Natural killer cell treated with Interleukin-12 subunit alpha and Interleukin-12 subunit beta and Interleukin-15 and Interleukin-18, amount 100 ng/mL, for 72 hours (primary cell): Measurements from ENCODE around the gene OPN1MW3. TPM values are rescaled to one million over a fixed set of nuclear protein-coding genes. Genes with fewer than 3 reads are reported as not detected.

Source experiments
- ATAC-seq, 2 donors: fragments of 150-1000 bp; cut with Tn5 transposase in 1 of 2; sonication (Bioruptor Pico), chemical (Tn5 transposase) in 1 of 2; 2 replicates each; pipeline ENCODE4 v1.10.0; 2021
- DNase-seq: peaks from one replicate; pipeline ENCODE4 v3.0.0; 2022; ENCODE audit warnings: low spot score
- H3K27ac Mint-ChIP-seq, 2 donors: 1 replicate in 1 of 2; 2 replicates in 1 of 2; pipeline ENCODE4 v1.8.0; 2022; ENCODE audit warnings: mixed read lengths in 2 of 2, mild to moderate bottlenecking in 1 of 2, moderate library complexity in 1 of 2
- H3K27me3 Mint-ChIP-seq, 2 donors: 1 replicate in 1 of 2; 2 replicates in 1 of 2; pipeline ENCODE4 v1.8.0; 2022; ENCODE audit warnings: mixed read lengths in 2 of 2
- H3K36me3 Mint-ChIP-seq: one replicate; pipeline ENCODE4 v1.8.0; 2022; ENCODE audit warnings: mixed read lengths
- H3K4me1 Mint-ChIP-seq, 2 donors: 1 replicate in 1 of 2; 2 replicates in 1 of 2; pipeline ENCODE4 v1.8.0; 2022; ENCODE audit warnings: low read depth in 2 of 2, mixed read lengths in 2 of 2, mild to moderate bottlenecking in 1 of 2
- H3K4me3 Mint-ChIP-seq: one replicate; pipeline ENCODE4 v1.8.0; 2022; ENCODE audit warnings: mixed read lengths
- H3K9me3 Mint-ChIP-seq: 2 replicates; pipeline ENCODE4 v1.8.0; 2022; ENCODE audit warnings: mixed read lengths
- total RNA-seq, 2 donors: library from RNA; stranded (reverse); gene quantifications; one replicate each; pipeline ENCODE4 v1.2.3, GENCODE V29; 2022

The OPN1MW3 gene
- total RNA-seq, 2 donors from 2014 or later, result not detected

DNA sequence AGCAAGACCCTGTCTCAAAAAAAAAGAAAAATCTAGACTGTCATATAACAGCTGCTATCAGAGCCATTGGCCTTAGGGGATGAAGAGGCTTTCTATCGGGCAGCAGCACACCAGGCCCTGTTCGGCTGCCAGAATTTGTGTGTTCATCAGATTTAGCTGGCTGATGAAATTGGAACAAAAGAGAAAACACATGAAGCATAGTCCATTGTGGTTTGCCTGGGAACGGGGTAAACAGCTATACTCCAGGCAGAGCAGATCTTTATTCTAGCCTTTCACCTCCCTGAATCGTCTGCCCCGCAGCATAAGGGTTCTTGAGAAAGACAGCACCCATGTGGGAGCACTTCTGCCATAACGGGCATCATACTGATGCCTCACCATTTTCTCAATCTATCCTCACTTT is 49.8 kb downstream of the OPN1MW3 start:
- no peak overlapping the region for H3K4me3 Mint-ChIP-seq
- H3K27me3 Mint-ChIP-seq, result peaks cover 0 to 8% of the 10 kb centered on the region in 2 donors
- ATAC-seq (no peak), DNase-seq (no peak)
- H3K4me1 Mint-ChIP-seq, result peaks cover 30 to 33% of the 10 kb centered on the region in 2 donors
- no peaks in the 10 kb centered on the region for H3K9me3 Mint-ChIP-seq
- no peaks in the 10 kb centered on the region for H3K36me3 Mint-ChIP-seq
- peak overlapping the region; percentile 33 to 71 for H3K27ac Mint-ChIP-seq

DNA sequence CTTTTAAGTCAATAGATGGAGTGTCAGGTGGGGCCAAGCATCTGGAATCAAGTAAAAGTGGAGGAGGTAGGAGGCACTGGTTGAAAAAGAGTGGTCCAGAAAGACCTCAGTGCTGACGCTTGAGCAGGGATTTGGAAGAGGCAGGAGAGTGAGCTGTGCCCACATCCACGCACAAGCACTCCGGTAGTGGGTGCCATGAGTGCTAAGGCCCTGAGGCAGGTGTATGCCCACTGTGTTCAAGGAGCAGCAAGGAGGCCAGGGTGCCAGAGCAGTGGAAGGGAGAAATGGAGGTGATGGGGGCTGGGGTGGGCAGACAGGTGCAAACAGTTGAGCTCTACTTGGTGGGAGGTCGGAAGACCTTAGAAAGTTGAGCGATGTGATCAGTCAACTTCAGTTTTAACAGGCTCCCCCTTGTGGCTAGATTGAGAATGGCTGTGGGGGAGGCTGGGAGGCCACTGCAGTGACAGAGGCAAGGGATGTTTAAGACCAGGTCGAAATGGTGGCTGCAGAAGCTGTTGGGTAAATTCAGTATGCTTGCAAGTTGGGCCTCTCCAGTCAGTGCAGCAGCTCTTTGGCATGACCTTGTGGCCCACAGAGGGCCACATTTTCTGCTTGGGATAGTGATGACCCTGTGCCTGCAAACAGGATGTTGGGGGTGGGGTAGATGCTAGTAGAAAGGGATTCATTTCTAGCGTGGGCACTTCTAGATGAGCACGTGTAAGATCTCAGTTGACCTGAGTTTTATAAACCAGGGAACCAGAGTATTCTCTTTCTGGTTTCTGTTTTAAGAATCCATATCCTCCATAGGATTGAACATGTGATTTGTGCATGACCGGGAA is 50.9 kb downstream of the OPN1MW3 start:
- peak; percentile 67 to 78 for ATAC-seq

DNA sequence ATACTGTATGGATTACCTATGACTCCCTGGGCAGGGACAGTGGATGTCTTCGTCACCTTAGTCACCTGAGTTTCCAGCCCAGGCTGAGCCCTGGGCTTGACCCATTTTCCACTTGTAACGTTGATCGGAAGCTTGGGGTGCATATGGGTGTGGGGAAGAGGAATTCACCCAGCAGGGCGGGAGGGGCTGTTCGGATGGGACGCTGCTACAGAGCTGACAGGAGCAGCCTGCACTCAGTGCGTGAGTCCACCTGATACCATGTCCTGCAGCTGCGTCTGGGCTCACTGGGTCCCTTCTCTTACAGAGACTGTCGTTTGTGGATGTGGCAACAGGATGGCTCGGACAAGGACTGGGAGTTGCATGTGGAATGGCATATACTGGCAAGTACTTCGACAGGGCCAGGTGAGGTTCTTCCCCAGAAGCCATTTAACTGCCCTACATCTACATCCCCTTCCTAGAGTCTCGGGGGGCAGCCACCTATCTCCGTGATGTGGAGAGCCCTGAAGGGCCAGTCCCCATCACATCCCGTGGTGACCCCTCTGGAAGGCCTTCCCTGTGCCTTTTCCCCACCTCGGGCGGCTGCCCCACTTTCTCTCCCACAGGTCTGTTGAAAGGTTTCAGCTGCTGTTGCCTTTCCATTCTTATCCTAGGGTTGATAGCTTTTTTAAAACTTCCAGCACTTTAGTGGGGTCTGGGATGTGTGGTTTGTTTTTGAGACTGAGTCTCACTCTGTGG is 51.8 kb downstream of the OPN1MW3 start:
- H3K9me3 Mint-ChIP-seq, result no peaks in the 10 kb centered on the region

More for the DNA sequence above, 50.9 kb downstream of the OPN1MW3 start:
- H3K27ac Mint-ChIP-seq, result peak overlapping the region; percentile 33 to 71
- peaks cover 41 to 43% of the 10 kb centered on the region in 2 donors for H3K4me1 Mint-ChIP-seq
- no peaks in the 10 kb centered on the region for H3K9me3 Mint-ChIP-seq
- DNase-seq, result peak; percentile 79
- H3K27me3 Mint-ChIP-seq, result peaks cover 0 to 4% of the 10 kb centered on the region in 2 donors
- no peaks in the 10 kb centered on the region for H3K36me3 Mint-ChIP-seq
- peak overlapping the region; percentile 62 for H3K4me3 Mint-ChIP-seq

DNA sequence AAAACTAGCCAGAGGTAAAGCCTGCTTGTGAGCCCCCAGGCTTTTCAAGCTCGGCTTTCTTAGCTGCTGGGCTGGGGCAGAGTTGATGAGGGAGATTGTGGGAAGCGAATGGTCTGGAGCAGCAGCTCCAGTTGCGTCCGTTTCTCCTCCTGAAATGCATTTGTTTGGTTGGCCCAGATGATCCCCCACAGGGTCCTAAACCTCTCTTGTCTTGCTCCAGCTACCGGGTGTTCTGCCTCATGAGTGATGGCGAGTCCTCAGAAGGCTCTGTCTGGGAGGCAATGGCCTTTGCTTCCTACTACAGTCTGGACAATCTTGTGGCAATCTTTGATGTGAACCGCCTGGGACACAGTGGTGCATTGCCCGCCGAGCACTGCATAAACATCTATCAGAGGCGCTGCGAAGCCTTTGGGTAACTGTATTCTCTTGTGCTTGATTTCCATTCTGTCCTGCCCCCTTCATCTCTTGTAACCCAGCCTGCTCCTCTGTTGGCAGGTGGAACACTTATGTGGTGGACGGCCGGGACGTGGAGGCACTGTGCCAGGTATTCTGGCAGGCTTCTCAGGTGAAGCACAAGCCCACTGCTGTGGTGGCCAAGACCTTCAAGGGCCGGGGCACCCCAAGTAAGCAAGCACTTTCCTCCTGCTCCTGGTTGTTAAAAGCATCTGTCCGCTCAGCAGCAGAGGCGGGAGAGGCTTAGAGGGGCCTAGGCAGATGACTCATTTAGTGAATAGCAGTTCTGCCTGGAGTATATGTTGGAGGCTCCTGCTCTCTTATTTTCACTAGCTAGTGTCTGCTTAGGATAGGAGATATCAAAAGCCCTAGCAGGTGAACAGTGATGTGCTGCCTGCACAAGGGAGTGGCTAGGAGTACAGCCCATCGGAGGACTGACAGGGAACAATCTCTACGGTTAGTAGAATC is 53.5 kb downstream of the OPN1MW3 start:
- no peaks in the 10 kb centered on the region for H3K9me3 Mint-ChIP-seq
- H3K27ac Mint-ChIP-seq, result peak overlapping the region in 1 of 2 donors; percentile 31
- no peak for DNase-seq
- ATAC-seq, result peak; percentile 43 to 64
- H3K4me1 Mint-ChIP-seq, result peaks cover 40 to 44% of the 10 kb centered on the region in 2 donors
- no peaks in the 10 kb centered on the region for H3K27me3 Mint-ChIP-seq
- peak overlapping the region; percentile 43 for H3K4me3 Mint-ChIP-seq
- H3K36me3 Mint-ChIP-seq, result no peaks in the 10 kb centered on the region

More for the DNA sequence above, 51.8 kb downstream of the OPN1MW3 start:
- ATAC-seq (no peak), DNase-seq (no peak)
- H3K4me3 Mint-ChIP-seq, result no peak overlapping the region
- no peak overlapping the region for H3K27ac Mint-ChIP-seq
- H3K27me3 Mint-ChIP-seq, result peaks cover 0 to 4% of the 10 kb centered on the region in 2 donors
- no peaks in the 10 kb centered on the region for H3K36me3 Mint-ChIP-seq
- peaks cover 44 to 46% of the 10 kb centered on the region in 2 donors for H3K4me1 Mint-ChIP-seq

DNA sequence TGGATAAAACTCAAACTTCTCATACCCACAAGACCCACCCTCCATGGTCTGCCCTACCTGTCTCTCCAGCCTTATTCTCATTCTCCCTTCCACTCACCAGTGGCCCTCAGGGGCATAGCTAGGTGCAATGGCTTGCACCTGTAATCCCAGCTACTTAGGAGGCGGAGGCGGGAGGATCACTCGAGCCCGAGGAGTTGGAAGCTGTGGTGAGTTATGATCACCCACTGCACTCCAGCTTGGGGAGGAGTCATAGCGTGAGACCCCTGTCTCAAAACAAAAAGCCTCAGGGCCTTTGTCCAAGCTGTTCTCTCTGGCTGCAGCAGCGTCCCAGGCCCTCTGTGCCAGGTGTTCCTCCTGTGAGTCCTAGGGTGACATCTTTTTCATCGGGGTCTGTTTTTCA is 54.7 kb downstream of the OPN1MW3 start:
- H3K9me3 Mint-ChIP-seq, result no peaks in the 10 kb centered on the region
- DNase-seq (no peak), ATAC-seq (no peak)
- H3K36me3 Mint-ChIP-seq, result no peaks in the 10 kb centered on the region
- H3K27ac Mint-ChIP-seq, result peak overlapping the region in 1 of 2 donors; percentile 73
- peaks cover 43 to 44% of the 10 kb centered on the region in 2 donors for H3K4me1 Mint-ChIP-seq
- H3K27me3 Mint-ChIP-seq, result no peaks in the 10 kb centered on the region
- peak overlapping the region; percentile 40 for H3K4me3 Mint-ChIP-seq

DNA sequence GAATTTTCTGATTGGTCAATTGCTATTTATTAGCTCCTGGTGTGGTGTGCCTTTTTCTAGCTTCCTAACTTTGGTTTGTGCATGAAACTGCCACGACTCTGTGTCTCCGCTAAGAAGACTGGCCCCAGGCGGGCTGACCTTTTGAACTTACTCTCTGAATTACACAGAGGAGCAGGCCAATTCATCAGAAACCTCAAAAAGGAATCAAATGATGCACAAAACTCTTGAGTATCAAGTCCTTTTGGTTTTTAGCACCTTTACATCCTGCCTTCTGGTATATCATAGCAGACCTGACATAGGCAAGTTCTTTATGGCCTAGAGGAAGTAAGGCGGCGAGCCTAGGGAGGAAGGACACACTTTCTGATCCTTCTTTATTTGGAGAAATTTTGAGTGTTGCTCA is 55.8 kb downstream of the OPN1MW3 start:
- DNase-seq (no peak), ATAC-seq (peak; percentile 40 to 85)
- H3K4me1 Mint-ChIP-seq, result peaks cover 36 to 41% of the 10 kb centered on the region in 2 donors
- H3K27ac Mint-ChIP-seq, result peak overlapping the region; percentile 67 to 73
- no peaks in the 10 kb centered on the region for H3K36me3 Mint-ChIP-seq
- H3K27me3 Mint-ChIP-seq, result no peaks in the 10 kb centered on the region
- H3K9me3 Mint-ChIP-seq, result no peaks in the 10 kb centered on the region
- peak overlapping the region; percentile 46 for H3K4me3 Mint-ChIP-seq

DNA sequence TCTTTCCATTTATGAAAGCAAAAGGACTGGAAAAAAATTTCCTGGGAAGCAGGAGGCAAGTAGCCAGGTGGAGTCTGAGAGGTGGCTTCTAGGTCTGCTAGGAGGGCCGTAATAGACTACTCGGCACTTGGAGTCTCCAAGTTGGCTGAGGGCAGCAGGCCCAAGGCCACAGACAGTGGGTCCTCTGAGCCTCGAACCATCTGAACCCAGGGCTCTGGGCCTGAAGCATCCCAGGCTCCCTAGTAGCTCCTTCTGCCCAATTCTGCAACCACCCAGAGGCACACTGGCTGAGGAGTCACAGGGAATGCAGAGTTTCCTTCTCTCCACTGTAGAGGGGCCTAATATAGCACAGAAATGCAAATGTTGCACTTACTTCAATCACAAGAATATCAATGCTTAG is 58.0 kb downstream of the OPN1MW3 start:
- Mint-ChIP-seq H3K27ac (no peak overlapping the region), H3K36me3 (no peaks in the 10 kb centered on the region), H3K27me3 (peaks cover 0 to 6% of the 10 kb centered on the region in 2 donors), H3K4me1 (peaks cover 38 to 39% of the 10 kb centered on the region in 2 donors), H3K9me3 (no peaks in the 10 kb centered on the region), H3K4me3 (no peak overlapping the region)
- ATAC-seq (no peak), DNase-seq (no peak)

DNA sequence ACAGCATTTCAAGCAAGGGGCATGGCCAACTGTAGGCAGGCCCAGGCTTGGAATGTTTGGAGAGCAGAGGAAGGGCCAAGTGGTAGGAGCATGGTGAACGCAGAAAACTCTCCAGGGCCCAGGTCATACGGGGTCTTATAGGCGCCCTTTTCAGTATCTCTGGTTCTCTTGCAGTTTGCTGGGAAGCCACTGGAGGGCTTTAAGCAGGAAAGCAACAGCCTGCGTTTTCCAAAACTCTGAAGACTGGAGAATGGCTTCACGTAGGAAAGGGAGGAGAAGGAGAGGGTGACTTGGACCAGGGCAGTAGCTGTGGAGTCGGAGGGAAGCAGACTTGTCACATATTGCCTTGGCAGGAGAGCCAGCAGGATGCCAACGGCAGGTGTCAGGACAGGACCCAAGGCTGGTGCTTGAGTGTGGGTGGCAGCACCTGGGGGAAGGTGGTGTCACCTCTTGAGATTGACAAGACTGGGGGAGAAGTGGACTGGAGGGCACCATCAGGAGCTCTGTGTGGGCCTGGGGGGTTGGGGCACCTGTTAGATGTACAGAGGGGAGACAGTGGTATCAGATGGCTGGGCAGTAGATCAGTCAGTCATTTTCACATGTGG is 60.1 kb downstream of the OPN1MW3 start:
- ATAC-seq (no peak), DNase-seq (no peak)
- Mint-ChIP-seq H3K27me3 (peaks cover 0 to 7% of the 10 kb centered on the region in 2 donors), H3K27ac (peak overlapping the region in 1 of 2 donors; percentile 37), H3K36me3 (no peaks in the 10 kb centered on the region), H3K4me1 (peaks cover 18 to 27% of the 10 kb centered on the region in 2 donors), H3K4me3 (no peak overlapping the region), H3K9me3 (no peaks in the 10 kb centered on the region)

DNA sequence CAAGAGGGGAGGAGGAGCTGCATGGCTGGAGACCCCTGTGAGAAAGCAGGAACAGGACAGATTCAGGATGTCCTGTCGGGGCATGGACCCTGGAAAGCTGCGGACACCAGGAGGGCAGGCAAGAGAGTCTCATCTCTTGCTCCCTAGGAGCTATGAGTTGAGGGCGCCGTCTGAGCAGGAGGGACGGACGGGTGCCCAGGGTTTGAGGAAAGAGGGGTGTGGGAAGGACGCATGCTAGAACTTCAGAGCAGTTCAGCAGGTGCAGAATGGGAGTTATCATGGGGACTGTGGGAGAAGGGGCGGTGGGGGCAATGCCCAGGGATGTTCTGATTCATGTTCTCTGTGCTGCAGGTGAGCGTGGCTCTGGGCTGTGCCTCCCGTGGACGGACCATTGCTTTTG is 63.0 kb downstream of the OPN1MW3 start:
- Mint-ChIP-seq H3K4me1 (peaks cover 7 to 19% of the 10 kb centered on the region in 2 donors), H3K27ac (peak overlapping the region in 1 of 2 donors; percentile 25), H3K27me3 (peaks cover 0 to 12% of the 10 kb centered on the region in 2 donors), H3K36me3 (no peaks in the 10 kb centered on the region), H3K4me3 (no peak overlapping the region), H3K9me3 (no peaks in the 10 kb centered on the region)
- ATAC-seq (no peak), DNase-seq (no peak)

Other genes with a start within 250 kb of the OPN1MW3 start
- gene IRAK1, start 237.7 kb upstream of the OPN1MW3 start, total RNA-seq, result 100 to 1,000 TPM; 136 to 258 TPM
- gene MECP2, start 159.9 kb upstream of the OPN1MW3 start, total RNA-seq, result 100 to 1,000 TPM in 1 of 2 donors, 10 to 100 TPM in 1; 65.5 to 103 TPM
- not detected for gene OPN1LW, start 113.3 kb upstream of the OPN1MW3 start, total RNA-seq
- gene OPN1MW, start 75.0 kb upstream of the OPN1MW3 start, total RNA-seq, result not detected
- gene OPN1MW2, start 37.8 kb upstream of the OPN1MW3 start, total RNA-seq, result not detected
- gene TEX28, start 37.5 kb downstream of the OPN1MW3 start, total RNA-seq, result not detected
- 1 to 10 TPM; 3.0 to 4.1 TPM for gene TKTL1, start 38.2 kb downstream of the OPN1MW3 start, total RNA-seq
- 100 to 1,000 TPM; 574 to 727 TPM for gene FLNA, start 117.1 kb downstream of the OPN1MW3 start, total RNA-seq
- 10 to 100 TPM; 49.2 to 61.9 TPM for gene EMD, start 121.7 kb downstream of the OPN1MW3 start, total RNA-seq
- gene RPL10, start 140.8 kb downstream of the OPN1MW3 start, total RNA-seq, result 1,000 to 10,000 TPM; 1,953 to 2,194 TPM
- gene DNASE1L1, start 151.7 kb downstream of the OPN1MW3 start, total RNA-seq, result 10 to 100 TPM; 12.4 to 14.6 TPM
- 10 to 100 TPM; 47.4 to 73.7 TPM for gene TAFAZZIN, start 154.0 kb downstream of the OPN1MW3 start, total RNA-seq
- gene ATP6AP1, start 171.1 kb downstream of the OPN1MW3 start, total RNA-seq, result 100 to 1,000 TPM in 1 of 2 donors, 10 to 100 TPM in 1; 46.7 to 106 TPM
- 100 to 1,000 TPM; 157 to 187 TPM for gene GDI1, start 179.6 kb downstream of the OPN1MW3 start, total RNA-seq
- 100 to 1,000 TPM in 1 of 2 donors, 10 to 100 TPM in 1; 75.2 to 108 TPM for gene FAM50A, start 186.6 kb downstream of the OPN1MW3 start, total RNA-seq
- gene PLXNA3, start 200.7 kb downstream of the OPN1MW3 start, total RNA-seq, result 10 to 100 TPM; 52.4 to 61.3 TPM
- gene LAGE3, start 221.7 kb downstream of the OPN1MW3 start, total RNA-seq, result 10 to 100 TPM; 29.4 to 48.5 TPM
- gene UBL4A, start 229.0 kb downstream of the OPN1MW3 start, total RNA-seq, result 10 to 100 TPM; 39.6 to 65.6 TPM
- 10 to 100 TPM; 22.1 to 30.7 TPM for gene SLC10A3, start 233.0 kb downstream of the OPN1MW3 start, total RNA-seq